Hypothalamus (tissue), 51 donors: ENCODE data around the gene MAEL.

Experiments
- DNase-seq, 51 donors: peaks; one replicate each; lab custom pipeline; 2025; lab: John Stamatoyannopoulos, UW

The MAEL gene

GRCh38 chr1:166988974-166989515, at the start of gene MAEL:
Gene MAEL (plus strand): TSS chr1:166989280. CDS start chr1:166989353, 73 bp downstream.
- DNase-seq, result no peak

DNA sequence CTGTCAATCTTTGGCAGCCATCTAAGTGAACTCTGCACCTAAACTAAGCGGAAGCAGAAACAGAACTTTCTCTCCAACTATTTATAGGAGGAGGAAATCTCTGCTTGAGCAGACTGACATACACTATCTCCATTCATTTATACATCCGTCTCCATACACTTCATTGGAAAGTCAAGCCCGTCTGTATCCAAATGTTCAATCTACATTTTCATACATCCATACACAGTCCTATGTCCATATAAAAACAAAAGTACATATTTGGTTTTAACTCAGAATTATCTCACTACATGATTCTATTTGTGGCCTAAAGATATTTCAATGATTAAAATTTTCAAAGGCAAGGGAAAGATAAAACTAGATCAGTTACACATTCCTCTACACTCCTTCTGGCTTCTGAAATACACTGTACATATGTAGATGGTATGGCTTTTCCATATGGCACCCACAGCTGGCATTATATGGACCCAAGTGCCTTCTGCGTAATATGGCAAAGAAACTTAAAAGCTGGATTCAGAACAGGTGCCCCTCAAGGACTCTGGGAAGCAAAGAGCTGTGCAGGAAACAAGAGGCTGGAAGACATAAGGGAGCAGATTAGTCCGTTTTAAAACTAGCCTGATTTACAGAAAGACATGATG, 49.2 kb upstream of the MAEL start:
- DNase-seq, result no peak

DNA sequence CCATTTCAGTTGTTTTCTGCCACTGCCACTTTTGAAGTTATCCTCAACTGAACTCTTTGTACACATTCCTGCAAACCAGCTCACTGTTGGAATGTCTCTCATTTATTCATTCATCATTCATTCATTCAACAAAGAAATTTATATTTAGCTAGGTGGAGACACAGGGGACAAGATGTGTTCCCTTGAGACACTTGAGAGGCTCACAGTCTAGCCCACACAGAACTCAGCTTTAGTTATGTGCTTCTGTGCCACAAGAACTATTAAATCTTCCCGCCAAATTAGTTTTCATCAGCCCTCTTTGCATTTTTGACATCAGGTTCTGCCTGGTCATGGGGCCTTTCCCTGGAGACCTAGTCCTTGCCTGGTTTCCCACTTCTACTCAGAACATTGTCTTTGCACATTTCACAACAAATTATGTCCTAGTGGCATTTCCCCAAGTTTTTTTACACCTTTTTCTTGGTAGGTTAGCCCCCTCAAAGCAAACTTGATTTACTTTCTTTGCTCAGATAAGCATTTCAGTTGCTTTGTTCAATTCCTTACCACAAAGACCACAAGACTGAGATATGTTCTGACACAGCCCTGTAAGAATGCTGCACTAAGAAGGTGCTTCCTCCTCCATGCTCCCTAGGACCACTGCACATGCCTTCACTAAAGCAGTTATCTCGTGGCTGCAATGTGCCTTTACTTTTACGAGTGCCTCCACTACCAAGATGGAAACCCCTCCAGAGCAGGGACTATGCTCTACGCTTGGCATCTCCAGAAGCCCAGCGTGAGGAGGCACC, 44.7 kb upstream of the MAEL start:
- DNase-seq, result no peak

DNA sequence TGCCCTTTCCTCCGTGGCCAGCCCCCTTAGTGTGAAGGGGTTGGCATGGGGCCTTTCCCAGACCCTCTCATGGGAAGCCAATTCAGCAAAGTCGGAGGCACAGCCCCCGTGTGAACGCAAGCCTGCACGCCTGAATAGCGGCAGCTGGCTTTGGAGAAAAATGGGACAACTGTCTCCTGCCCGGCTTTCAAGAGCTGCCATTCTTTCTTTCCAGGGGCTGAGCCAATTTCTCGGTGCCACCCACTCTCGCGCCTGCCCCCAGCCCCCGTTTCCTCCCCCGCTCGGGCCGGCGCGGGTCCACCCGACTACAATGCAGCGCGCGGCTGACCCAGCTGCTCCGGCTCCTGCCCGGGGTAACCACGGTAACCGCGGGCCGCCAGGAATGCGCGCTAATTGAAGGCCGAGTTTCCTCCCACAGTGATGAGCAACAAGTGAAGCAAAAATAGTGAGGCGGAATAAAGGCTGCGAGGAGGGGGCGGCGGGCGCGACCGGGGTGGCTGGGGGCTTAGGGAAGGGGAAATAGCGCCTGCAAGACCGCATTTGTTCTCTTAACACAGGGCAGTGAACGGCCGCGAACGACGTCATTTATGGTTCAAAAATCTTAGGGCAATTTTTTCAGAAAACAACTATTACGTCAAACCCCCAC, 41.6 kb upstream of the MAEL start:
- DNase-seq, result peak; percentile 40 to 96 (median 89)

DNA sequence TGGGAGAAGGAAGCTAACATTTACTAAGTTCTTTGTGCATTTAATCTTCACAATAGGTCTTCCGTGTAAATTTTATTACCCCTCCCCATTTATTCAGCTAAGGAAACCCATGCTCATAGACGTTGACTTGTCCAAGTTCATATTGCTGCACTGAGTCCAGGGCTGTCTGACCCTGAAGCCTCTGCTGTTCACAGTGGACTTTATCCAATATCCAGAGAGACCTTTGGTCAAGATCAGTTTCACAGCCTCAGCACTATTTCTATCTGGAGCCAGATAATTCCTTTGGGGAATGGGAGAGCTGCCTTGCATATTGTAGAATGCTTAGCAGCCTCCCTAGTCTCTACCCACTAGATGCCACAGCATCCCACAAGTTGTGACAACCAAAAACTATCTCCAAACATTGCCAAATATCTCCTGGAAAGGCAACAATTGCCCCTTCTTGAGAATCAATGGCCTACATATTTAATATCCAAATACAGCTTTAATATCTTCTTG, 40.2 kb upstream of the MAEL start:
- no peak for DNase-seq

GRCh38 chr1:166950156-166950555, 38.9 kb upstream of the MAEL start:
- peak in 22 of 51 donors; percentile 7 to 62 (median 30) for DNase-seq

DNA sequence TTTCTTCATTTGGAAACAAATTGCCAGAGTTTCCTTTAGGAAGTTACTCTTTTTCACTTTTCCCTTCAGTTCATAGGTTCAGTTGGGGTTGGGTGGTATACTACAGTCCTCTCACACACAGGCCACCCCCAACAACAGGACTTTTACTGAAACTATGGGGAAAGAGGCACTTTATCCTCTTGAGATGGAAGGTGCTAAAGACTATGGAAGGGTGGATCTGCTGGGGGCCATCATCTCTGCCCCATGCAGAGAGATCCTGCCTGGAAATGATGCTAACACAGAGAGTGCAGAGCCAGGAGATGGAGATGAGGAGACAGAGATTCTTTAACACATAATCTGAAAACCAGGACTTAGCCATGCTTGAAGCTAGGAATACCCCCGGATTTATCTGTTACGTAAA, 38.0 kb upstream of the MAEL start:
- no peak for DNase-seq

- DNase-seq, result no peak
These were observed 36.9 kb upstream of the MAEL start for GRCh38 chr1:166952002-166952746.

GRCh38 chr1:166953491-166953890, 35.6 kb upstream of the MAEL start:
- no peak for DNase-seq

GRCh38 chr1:166956057-166956850, 32.8 kb upstream of the MAEL start:
- no peak for DNase-seq

DNA sequence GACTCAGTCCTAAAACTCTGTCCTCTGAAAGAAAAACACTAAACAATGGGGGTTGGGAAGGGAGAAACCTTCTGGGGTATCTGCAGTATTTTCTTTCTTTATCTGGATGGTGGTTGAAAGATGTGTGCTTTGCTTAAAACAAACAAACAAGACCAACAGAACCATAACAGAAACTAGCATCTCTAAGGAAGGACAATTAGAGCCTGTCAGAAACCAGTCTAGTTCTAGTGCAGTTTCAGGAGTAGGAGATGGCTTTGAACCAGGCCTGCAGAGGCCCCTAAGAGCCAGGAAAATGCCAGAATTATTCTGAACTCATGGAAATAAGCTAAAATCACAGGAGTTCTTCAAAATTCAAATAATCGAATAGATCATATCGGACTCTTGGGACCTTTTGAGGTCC, 32.2 kb upstream of the MAEL start:
- DNase-seq, result no peak

GRCh38 chr1:166960858-166961474, 28.1 kb upstream of the MAEL start:
- no peak for DNase-seq

DNA sequence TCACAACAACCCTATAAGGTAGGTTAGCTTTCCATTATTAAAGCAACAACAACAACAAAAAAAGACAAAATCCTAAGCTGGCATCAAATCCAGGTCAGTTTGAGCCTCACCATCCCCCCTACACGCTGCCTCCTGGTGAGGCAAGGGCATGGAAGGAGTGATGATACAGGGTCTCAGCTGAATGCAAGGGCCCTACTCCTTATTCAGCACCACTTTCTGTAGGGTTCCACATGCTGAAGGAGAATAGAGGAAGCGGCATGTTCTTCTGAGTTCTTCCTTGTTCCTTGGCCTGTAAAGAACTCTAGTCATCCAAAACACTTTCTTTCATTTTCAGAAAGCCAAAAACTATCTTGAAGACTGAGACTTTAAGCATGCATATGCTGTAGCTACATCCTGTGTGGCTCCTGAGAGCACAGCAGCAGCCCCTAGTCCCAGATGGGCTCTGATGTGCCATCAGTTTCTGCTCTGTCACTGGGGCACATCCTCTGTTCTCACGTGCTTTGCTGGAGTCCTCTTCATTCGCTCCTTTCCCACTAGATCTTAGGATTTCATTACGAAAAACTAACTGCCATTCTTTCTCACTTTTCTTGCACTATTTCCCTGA, 19.9 kb upstream of the MAEL start:
- no peak for DNase-seq

DNA sequence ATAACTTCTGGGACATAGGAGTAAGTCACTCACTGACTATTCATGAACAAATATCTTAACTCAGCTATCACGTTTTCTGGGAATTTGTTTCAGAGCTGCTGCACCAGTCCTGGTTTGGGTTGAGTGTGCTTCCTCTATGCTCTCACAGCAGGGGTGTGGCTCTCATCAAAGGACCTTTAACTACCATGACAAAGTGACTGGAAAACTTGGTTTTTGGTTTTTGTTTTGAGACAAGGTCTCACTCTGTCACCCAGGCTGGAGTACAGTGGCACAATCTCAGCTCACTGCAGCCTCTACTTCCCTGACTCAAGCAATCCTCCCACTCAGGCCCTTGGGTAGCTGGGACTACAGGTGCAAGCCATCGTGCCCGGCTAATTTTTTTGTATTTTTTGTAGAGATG, 17.8 kb upstream of the MAEL start:
- DNase-seq, result no peak

- no peak for DNase-seq
These were observed 16.9 kb upstream of the MAEL start for GRCh38 chr1:166972193-166972592.

- DNase-seq, result peak in 3 of 51 donors; percentile 10 to 49 (median 36)
These were observed 16.3 kb upstream of the MAEL start for GRCh38 chr1:166972826-166973225.

- DNase-seq, result peak in 14 of 51 donors; percentile 12 to 65 (median 39)
These were observed 14.3 kb upstream of the MAEL start for GRCh38 chr1:166974647-166975345.
